Measurements from ENCODE around the gene PTPN11. TPM values are rescaled to one million over a fixed set of nuclear protein-coding genes. Genes with fewer than 3 reads are reported as not detected.

Gene PTPN11
- total and polyA plus RNA-seq, 2 of the 8 experiments (the other 6 are each of a cell fraction or from before 2014, with no cell fraction given): 28.3 to 133 TPM

DNA sequence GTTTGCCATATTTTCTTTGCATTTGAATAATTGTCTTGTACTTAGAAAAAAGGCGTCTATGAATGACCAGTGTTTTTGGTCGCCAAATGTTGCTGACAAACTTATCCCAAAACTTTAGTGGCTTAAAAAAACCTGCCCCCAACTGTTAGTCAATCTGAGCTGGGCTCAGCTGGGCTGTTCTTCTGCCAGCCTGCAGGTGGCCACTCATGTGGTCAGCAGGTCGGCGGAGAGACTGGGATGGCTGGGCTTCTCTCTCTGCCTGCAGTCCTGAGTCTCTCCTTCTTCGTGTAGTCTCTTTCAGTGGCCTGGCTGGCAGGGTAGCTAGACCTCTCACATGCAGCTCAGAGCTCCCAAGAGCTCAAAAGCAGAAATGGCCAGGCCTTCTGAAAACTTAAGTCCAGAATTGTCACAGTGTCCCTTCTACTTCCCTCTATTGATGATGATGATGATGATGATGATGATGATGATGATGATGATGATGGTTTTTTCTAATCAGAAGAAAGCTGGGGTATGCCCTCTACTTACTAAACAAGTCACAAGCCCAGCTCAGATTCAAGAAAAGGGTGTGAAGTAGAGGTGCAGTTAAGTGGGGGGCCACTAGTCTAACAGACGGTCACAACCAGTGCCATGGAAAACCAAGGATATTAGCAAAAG is 87.9 kb downstream of the PTPN11 start:
- Histone ChIP-seq H3K79me1 (ENCODE audit: low read depth, low read length) (no peaks in the 10 kb centered on the region), H3K4me3 (ENCODE audit: extremely low read depth in 1 of 4, insufficient read depth in 2 of 4, low read depth in 3 of 4, low read length in 4 of 4) (no peak overlapping the region), H3K4ac (replicated peaks; ENCODE audit: insufficient read length, low read depth, low read length) (no peak overlapping the region), H3K56ac (replicated peaks; ENCODE audit: insufficient read length, low read depth, low read length) (no peak overlapping the region), H4K91ac (replicated peaks; ENCODE audit: insufficient read length, low read length) (no peak overlapping the region), H3K36me3 (ENCODE audit: control insufficient read depth in 2 of 4, insufficient read depth in 4 of 4, low read length in 3 of 4) (peaks cover 4 to 42% (median 28%) of the 10 kb centered on the region in 4 experiments), H2BK5ac (ENCODE audit: low read depth, low read length) (no peak overlapping the region), H3K23ac (ENCODE audit: insufficient read length) (no peak overlapping the region), H2AFZ (ENCODE audit: low read length) (no peak overlapping the region), H3K18ac (ENCODE audit: extremely low read depth, low read length) (no peak overlapping the region), H3K9ac (replicated peaks in 1 of 4; ENCODE audit: extremely low read depth in 1 of 4, low read depth in 3 of 4, low read length in 3 of 4) (no peak overlapping the region), H3K27me3 (replicated peaks in 1 of 4; ENCODE audit: control insufficient read depth in 3 of 4, extremely low read depth in 1 of 4, insufficient read depth in 3 of 4, low read length in 3 of 4) (no peaks in the 10 kb centered on the region), H3K27ac (ENCODE audit: low read depth, low read length) (no peak overlapping the region), H2AK5ac (ENCODE audit: low read depth, low read length) (no peak overlapping the region), H4K8ac (ENCODE audit: extremely low read depth, insufficient read depth, low read length) (no peak overlapping the region), H3K9me3 (ENCODE audit: insufficient read depth in 2 of 2, low read depth in 1 of 2, low read length in 1 of 2) (0 out of 4 replicates have a peak, but pooled peaks cover 0 to 2% of the 10 kb centered on the region in 2 experiments), H2BK12ac (ENCODE audit: low read depth, low read length) (no peak overlapping the region), H3K4me2 (ENCODE audit: insufficient read depth in 1 of 2, low read depth in 2 of 2, low read length in 2 of 2) (no peak overlapping the region), H2BK20ac (ENCODE audit: low read length) (no peak overlapping the region), H3K23me2 (ENCODE audit: low read depth, low read length) (no peaks in the 10 kb centered on the region), H3K4me1 (replicated peaks in 1 of 4; ENCODE audit: control insufficient read depth in 3 of 4, insufficient read depth in 4 of 4, low read length in 3 of 4) (no peaks in the 10 kb centered on the region), H2BK15ac (ENCODE audit: low read length) (no peak overlapping the region), H3K14ac (ENCODE audit: insufficient read length) (no peak overlapping the region), H3K79me2 (ENCODE audit: control insufficient read depth in 1 of 2, insufficient read depth in 2 of 2, low read length in 2 of 2) (no peaks in the 10 kb centered on the region), H2BK120ac (replicated peaks; ENCODE audit: low read depth, low read length) (no peak overlapping the region), H4K20me1 (replicated peaks in 1 of 2; ENCODE audit: control insufficient read depth in 1 of 2, insufficient read depth in 2 of 2, low read length in 2 of 2) (no peaks in the 10 kb centered on the region), H4K5ac (ENCODE audit: insufficient read length, low read depth, low read length) (no peak overlapping the region)
- POLR2A ChIA-PET (ENCODE audit: partially characterized antibody): no interaction called here
- no peak for DNase-seq (ENCODE audit: low read depth in 1 of 2, low spot score in 2 of 2)
- 76% methylated on average over 6 of the region's 6 CpGs; no CpG with 5 or more reads in 1 of the 2 experiments for WGBS, 2 experiments (ENCODE audit: extremely low coverage in 1 of 2, insufficient coverage in 1 of 2, insufficient read length in 1 of 2, insufficient replicate concordance in 2 of 2, low coverage in 1 of 2, low lambda C conversion rate in 2 of 2, missing lambda C conversion rate in 1 of 2)
- peak; percentile 14 to 42; a peak in 1 of 4 replicates for TF ChIP-seq RAD21 (IDR thresholded peaks at IDR 0.05 in 1 of 2, conservative IDR thresholded peaks at IDR 0.05 in 1 of 2; ENCODE audit: low read depth in 2 of 2, low read length in 2 of 2)
- TF ChIP-seq, protein P1, sequence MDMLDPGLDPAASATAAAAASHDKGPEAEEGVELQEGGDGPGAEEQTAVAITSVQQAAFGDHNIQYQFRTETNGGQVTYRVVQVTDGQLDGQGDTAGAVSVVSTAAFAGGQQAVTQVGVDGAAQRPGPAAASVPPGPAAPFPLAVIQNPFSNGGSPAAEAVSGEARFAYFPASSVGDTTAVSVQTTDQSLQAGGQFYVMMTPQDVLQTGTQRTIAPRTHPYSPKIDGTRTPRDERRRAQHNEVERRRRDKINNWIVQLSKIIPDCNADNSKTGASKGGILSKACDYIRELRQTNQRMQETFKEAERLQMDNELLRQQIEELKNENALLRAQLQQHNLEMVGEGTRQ (IDR thresholded peaks at IDR 0.05; ENCODE audit: low read length): no peak
- no peak for TF ChIP-seq NANOG (IDR thresholded peaks at IDR 0.05; ENCODE audit: insufficient read depth, low read depth, low read length, poor library complexity, severe bottlenecking)
- TF ChIP-seq EZH2 (IDR thresholded peaks at IDR 0.05; ENCODE audit: low read depth, low read length, severe bottlenecking): no peak
- TF ChIP-seq, protein P2, sequence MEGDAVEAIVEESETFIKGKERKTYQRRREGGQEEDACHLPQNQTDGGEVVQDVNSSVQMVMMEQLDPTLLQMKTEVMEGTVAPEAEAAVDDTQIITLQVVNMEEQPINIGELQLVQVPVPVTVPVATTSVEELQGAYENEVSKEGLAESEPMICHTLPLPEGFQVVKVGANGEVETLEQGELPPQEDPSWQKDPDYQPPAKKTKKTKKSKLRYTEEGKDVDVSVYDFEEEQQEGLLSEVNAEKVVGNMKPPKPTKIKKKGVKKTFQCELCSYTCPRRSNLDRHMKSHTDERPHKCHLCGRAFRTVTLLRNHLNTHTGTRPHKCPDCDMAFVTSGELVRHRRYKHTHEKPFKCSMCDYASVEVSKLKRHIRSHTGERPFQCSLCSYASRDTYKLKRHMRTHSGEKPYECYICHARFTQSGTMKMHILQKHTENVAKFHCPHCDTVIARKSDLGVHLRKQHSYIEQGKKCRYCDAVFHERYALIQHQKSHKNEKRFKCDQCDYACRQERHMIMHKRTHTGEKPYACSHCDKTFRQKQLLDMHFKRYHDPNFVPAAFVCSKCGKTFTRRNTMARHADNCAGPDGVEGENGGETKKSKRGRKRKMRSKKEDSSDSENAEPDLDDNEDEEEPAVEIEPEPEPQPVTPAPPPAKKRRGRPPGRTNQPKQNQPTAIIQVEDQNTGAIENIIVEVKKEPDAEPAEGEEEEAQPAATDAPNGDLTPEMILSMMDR (IDR thresholded peaks at IDR 0.05; ENCODE audit: control extremely low read depth in 1 of 3, insufficient read depth in 1 of 3, low read depth in 1 of 3, low read length in 3 of 3): peak; percentile 23 to 47 (median 47); a peak in 3 of 4 replicates
- CTCF ChIA-PET (ENCODE audit: partially characterized antibody): interaction anchor here (1.0 to 1.7 kb wide), 8 partner anchors 9 to 949 kb away, joined by 3 to 7 read pairs (median 4); no protein-coding TSS in a partner anchor
- FAIRE-seq: no peak
